ENCODE measurements around the gene DYNLT2. TPM values are rescaled to one million over a fixed set of nuclear protein-coding genes. Genes with fewer than 3 reads are reported as not detected.
A peak's percentile ranks its signal among the peaks of the same experiment; 100 is the strongest.
"Not testable (repeated sequence)": the region's sequence is repeated elsewhere in the genome, so short reads cannot be mapped to it uniquely, and the experiment has no call there.

Gene DYNLT2
- total RNA-seq, 1 donor from 2014 or later: 0.52 TPM

DNA sequence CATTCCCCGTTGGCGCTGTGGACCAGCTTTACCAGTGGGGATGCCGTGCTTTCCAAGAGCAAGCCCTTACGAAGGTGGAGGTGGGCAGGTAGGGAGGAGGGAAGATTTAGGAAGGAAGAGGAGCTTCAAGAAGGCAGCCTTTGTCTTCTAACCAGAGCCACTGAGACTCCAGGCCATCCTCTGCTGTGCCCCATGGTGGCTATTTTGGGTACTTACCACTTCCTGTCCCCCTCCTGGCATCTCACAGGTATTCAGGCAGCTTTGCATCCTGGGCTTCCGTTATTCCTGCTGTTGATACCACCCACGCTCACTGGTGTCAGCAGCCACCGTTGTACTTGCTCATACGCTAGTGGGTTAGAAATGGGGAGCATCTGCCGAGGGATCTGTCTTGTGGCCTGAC is 23.0 kb upstream of the DYNLT2 start:
- no peak overlapping the region for H3K27ac ChIP-seq (ENCODE audit: low read depth, low read length)
- H3K27me3 ChIP-seq (ENCODE audit: control insufficient read depth in 3 of 3, insufficient read depth in 3 of 3, low read length in 3 of 3): no peaks in the 10 kb centered on the region
- no peak overlapping the region for H3K9ac ChIP-seq (ENCODE audit: low read depth in 1 of 3, low read length in 3 of 3)
- H3K9me3 ChIP-seq (ENCODE audit: control insufficient read depth in 3 of 3, low read length in 3 of 3): no peaks in the 10 kb centered on the region
- no peaks in the 10 kb centered on the region for H3K4me1 ChIP-seq (ENCODE audit: control insufficient read depth in 3 of 3, insufficient read depth in 3 of 3, low read length in 3 of 3)
- H3K36me3 ChIP-seq (ENCODE audit: control insufficient read depth in 3 of 3, insufficient read depth in 3 of 3, low read length in 3 of 3): peaks cover 33 to 56% (median 53%) of the 10 kb centered on the region in 3 donors
- no peak overlapping the region for H3K4me3 ChIP-seq (ENCODE audit: low read length in 3 of 3)

DNA sequence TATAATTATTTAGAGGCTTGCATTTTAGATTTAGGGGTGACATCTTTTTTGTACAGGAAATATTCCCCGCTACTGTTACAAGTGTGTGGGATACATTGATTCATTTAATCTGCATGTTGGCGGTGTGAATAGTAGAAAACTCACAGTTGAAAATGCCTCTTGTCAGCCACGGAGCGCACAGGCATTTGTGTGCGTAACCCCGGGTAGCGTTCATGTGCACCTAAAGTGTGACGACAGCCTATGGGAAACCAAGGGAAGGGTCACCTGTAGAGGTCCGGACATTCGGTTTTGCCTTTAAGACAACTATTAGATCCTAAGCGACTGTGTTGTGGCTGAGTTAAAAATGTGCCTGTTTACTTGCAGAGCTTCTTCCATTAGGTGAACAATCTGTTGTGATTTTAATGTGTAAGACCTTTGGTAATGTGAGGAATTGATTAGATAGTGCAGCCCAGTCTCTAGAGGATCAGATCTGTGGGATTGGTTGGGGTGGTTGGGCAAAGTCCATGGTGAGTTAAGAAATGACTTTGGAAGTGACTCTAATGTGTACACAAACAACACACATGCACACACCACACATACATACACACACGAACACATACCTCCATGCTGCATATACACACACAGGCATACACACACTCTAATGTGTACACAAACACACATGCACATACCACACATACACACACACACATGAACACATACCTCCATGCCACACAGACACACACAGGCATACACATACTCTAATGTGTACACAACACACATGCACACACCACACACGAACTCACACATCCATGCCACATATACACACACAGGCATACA is 15.8 kb upstream of the DYNLT2 start:
- H3K36me3 ChIP-seq (ENCODE audit: control insufficient read depth in 3 of 3, insufficient read depth in 3 of 3, low read length in 3 of 3): peaks cover 33 to 53% (median 52%) of the 10 kb centered on the region in 3 donors
- H3K27ac ChIP-seq (ENCODE audit: low read depth, low read length): no peak overlapping the region
- no peaks in the 10 kb centered on the region for H3K9me3 ChIP-seq (ENCODE audit: control insufficient read depth in 3 of 3, low read length in 3 of 3)
- no peak overlapping the region for H3K4me3 ChIP-seq (ENCODE audit: low read length in 3 of 3)
- no peak overlapping the region for H3K9ac ChIP-seq (ENCODE audit: low read depth in 1 of 3, low read length in 3 of 3)
- H3K27me3 ChIP-seq (ENCODE audit: control insufficient read depth in 3 of 3, insufficient read depth in 3 of 3, low read length in 3 of 3): no peaks in the 10 kb centered on the region
- H3K4me1 ChIP-seq (ENCODE audit: control insufficient read depth in 3 of 3, insufficient read depth in 3 of 3, low read length in 3 of 3): peaks cover 4 to 8% (median 5%) of the 10 kb centered on the region in 3 donors

DNA sequence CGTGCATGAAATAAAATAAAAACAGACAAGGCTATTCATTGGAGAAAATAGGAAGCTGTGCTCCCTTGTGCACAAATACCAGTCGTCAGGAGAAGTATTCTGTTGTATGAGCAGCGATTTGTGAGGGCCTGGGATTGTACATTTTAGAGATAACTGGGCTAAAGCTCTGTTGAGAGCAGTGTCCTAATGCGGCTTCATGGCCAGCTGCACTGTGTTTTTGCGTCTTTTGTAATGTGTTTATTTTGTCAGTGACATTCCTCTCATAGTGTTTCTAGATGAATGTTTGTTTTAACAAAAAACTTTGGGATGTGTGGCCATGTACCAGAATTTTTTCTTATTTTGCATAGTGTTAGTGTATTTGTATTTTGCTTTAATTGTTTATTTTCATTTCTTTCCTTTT is 14.9 kb upstream of the DYNLT2 start:
- Histone ChIP-seq H3K36me3 (ENCODE audit: control insufficient read depth in 3 of 3, insufficient read depth in 3 of 3, low read length in 3 of 3) (peaks cover 28 to 51% (median 45%) of the 10 kb centered on the region in 3 donors), H3K9me3 (ENCODE audit: control insufficient read depth in 3 of 3, low read length in 3 of 3) (no peaks in the 10 kb centered on the region), H3K4me3 (ENCODE audit: low read length in 3 of 3) (no peak overlapping the region), H3K27ac (ENCODE audit: low read depth, low read length) (no peak overlapping the region), H3K9ac (ENCODE audit: low read depth in 1 of 3, low read length in 3 of 3) (no peak overlapping the region), H3K4me1 (ENCODE audit: control insufficient read depth in 3 of 3, insufficient read depth in 3 of 3, low read length in 3 of 3) (peaks cover 4 to 8% (median 5%) of the 10 kb centered on the region in 3 donors), H3K27me3 (ENCODE audit: control insufficient read depth in 3 of 3, insufficient read depth in 3 of 3, low read length in 3 of 3) (no peaks in the 10 kb centered on the region)

DNA sequence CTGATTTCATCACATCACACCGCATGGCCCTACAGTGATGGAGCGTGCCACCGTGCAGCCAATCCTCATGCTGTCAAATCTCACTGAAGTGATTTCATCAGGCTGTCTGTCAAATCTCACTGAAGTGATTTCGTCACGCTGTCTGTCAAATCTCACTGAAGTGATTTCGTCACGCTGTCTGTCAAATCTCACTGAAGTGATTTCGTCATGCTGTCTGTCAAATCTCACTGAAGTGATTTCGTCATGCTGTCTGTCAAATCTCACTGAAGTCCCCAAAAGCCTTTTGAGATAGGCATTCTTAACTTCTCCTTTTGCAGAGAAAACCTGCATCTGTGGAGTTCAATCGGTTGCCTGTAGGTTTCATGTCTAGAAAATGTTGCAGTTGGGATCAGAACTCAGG is 14.4 kb upstream of the DYNLT2 start:
- not testable (repeated sequence) for H3K27ac ChIP-seq (ENCODE audit: low read depth, low read length); H3K4me3 ChIP-seq (ENCODE audit: low read length in 3 of 3); H3K27me3 ChIP-seq (ENCODE audit: control insufficient read depth in 3 of 3, insufficient read depth in 3 of 3, low read length in 3 of 3); H3K9ac ChIP-seq (ENCODE audit: low read depth in 1 of 3, low read length in 3 of 3); H3K4me1 ChIP-seq (ENCODE audit: control insufficient read depth in 3 of 3, insufficient read depth in 3 of 3, low read length in 3 of 3); H3K9me3 ChIP-seq (ENCODE audit: control insufficient read depth in 3 of 3, low read length in 3 of 3)
- peaks cover 33 to 56% (median 47%) of the 10 kb centered on the region in 3 donors for H3K36me3 ChIP-seq (ENCODE audit: control insufficient read depth in 3 of 3, insufficient read depth in 3 of 3, low read length in 3 of 3)

DNA sequence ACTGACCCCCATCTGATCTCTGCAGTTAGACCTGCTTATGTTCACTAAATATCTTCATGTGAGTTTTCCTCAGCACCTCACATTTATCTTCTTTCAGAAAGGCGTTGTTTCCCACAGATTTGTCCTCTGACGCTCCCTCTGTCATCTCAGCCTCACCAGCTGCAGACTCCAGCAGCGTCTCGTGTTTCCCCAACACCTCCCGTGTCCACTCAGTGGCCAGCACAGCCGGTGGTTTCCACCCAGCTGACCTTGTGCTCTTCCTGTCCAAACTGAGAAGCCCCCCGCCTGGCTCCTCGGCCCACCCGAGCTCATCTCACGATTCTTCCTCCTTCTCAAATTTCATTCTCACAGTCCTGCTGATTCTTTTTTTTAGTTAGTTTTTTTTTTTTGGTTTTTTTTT is 12.5 kb upstream of the DYNLT2 start:
- Histone ChIP-seq H3K4me1 (ENCODE audit: control insufficient read depth in 3 of 3, insufficient read depth in 3 of 3, low read length in 3 of 3) (peaks cover 4 to 8% (median 5%) of the 10 kb centered on the region in 3 donors), H3K4me3 (ENCODE audit: low read length in 3 of 3) (no peak overlapping the region), H3K36me3 (ENCODE audit: control insufficient read depth in 3 of 3, insufficient read depth in 3 of 3, low read length in 3 of 3) (peaks cover 44 to 61% (median 60%) of the 10 kb centered on the region in 3 donors), H3K27ac (ENCODE audit: low read depth, low read length) (no peak overlapping the region), H3K9ac (ENCODE audit: low read depth in 1 of 3, low read length in 3 of 3) (peak overlapping the region in 1 of 3 donors; percentile 33), H3K27me3 (ENCODE audit: control insufficient read depth in 3 of 3, insufficient read depth in 3 of 3, low read length in 3 of 3) (no peaks in the 10 kb centered on the region), H3K9me3 (ENCODE audit: control insufficient read depth in 3 of 3, low read length in 3 of 3) (no peaks in the 10 kb centered on the region)

DNA sequence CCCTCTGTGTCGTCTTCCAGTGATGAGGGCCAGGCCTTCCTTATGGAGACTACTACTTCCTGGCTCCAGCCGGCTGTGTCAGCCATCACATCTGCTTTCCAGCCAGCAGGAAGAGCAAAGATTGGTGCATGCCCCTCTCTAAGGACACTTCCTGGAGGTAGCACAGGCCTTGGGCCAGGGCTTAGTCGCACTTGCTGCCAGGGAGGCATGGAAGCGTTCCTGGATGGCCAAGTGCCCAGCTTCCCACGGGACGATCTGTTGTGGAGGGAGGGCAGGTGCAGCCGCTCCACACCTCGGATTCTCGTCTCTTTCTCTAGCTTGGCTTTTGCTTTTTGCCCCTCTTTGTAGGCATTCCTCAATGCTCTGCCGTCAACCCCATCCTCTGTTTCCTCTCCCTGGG is 11.9 kb upstream of the DYNLT2 start:
- no peaks in the 10 kb centered on the region for H3K9me3 ChIP-seq (ENCODE audit: control insufficient read depth in 3 of 3, low read length in 3 of 3)
- no peaks in the 10 kb centered on the region for H3K27me3 ChIP-seq (ENCODE audit: control insufficient read depth in 3 of 3, insufficient read depth in 3 of 3, low read length in 3 of 3)
- H3K4me3 ChIP-seq (ENCODE audit: low read length in 3 of 3): no peak overlapping the region
- H3K9ac ChIP-seq (ENCODE audit: low read depth in 1 of 3, low read length in 3 of 3): peak overlapping the region in 1 of 3 donors; percentile 33
- H3K27ac ChIP-seq (ENCODE audit: low read depth, low read length): no peak overlapping the region
- peaks cover 4 to 8% (median 5%) of the 10 kb centered on the region in 3 donors for H3K4me1 ChIP-seq (ENCODE audit: control insufficient read depth in 3 of 3, insufficient read depth in 3 of 3, low read length in 3 of 3)
- H3K36me3 ChIP-seq (ENCODE audit: control insufficient read depth in 3 of 3, insufficient read depth in 3 of 3, low read length in 3 of 3): peaks cover 44 to 64% (median 57%) of the 10 kb centered on the region in 3 donors

DNA sequence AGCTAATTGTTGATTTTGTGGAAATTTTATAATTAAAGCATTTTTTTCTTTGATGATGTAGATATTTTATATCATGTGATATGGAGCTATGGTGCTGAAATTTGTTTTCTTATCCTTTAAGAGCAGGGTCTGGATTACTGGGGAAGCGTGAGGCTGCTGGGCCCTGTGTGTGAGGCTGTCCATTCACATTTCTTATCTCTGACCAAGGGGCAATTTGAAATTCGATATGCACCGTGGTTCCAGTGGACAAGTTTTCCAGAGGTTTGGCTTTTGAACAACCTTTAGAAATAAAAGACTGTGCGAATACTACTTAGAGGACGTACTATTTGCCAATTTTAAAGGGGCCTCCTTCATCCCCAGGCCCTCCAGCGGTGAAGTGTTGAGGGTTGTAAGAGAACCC is 3.8 kb upstream of the DYNLT2 start:
- Histone ChIP-seq H3K4me1 (ENCODE audit: control insufficient read depth in 3 of 3, insufficient read depth in 3 of 3, low read length in 3 of 3) (peaks cover 9 to 20% (median 18%) of the 10 kb centered on the region in 3 donors), H3K36me3 (ENCODE audit: control insufficient read depth in 3 of 3, insufficient read depth in 3 of 3, low read length in 3 of 3) (peaks cover 19 to 28% (median 21%) of the 10 kb centered on the region in 3 donors), H3K27me3 (ENCODE audit: control insufficient read depth in 3 of 3, insufficient read depth in 3 of 3, low read length in 3 of 3) (no peaks in the 10 kb centered on the region), H3K27ac (ENCODE audit: low read depth, low read length) (no peak overlapping the region), H3K9me3 (ENCODE audit: control insufficient read depth in 3 of 3, low read length in 3 of 3) (no peaks in the 10 kb centered on the region), H3K4me3 (ENCODE audit: low read length in 3 of 3) (no peak overlapping the region), H3K9ac (ENCODE audit: low read depth in 1 of 3, low read length in 3 of 3) (no peak overlapping the region)

DNA sequence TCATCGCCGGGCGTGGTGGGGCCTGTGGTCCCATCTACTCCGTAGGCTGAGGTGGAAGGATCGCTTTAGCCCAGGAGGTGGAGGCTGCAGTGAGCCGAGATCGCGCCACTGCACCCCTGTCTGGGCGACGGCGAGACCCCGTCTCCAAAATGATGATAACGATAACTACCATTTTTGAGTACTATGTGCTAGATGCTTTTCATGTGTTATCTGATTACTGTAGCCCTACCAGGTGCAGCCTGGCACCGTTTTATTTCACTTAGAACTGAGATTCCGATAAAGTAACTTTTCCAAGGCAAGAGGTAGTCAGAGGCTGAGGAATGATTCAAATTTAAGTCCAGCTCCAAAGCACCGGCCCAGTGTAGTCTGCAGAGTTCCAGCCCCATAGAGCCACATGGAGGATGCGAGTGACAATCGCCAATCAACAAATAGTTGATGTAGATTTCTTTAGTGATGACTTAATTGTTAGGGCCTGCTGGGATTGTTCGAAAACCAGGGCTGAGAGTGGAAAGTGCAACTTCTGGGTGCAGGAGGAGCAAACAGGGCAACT is 777 bp upstream of the DYNLT2 start:
- peak overlapping the region; percentile 96 to 98 (median 97) for H3K9ac ChIP-seq (ENCODE audit: low read depth in 1 of 3, low read length in 3 of 3)
- peaks cover 9 to 23% (median 19%) of the 10 kb centered on the region in 3 donors for H3K4me1 ChIP-seq (ENCODE audit: control insufficient read depth in 3 of 3, insufficient read depth in 3 of 3, low read length in 3 of 3)
- no peaks in the 10 kb centered on the region for H3K9me3 ChIP-seq (ENCODE audit: control insufficient read depth in 3 of 3, low read length in 3 of 3)
- no peaks in the 10 kb centered on the region for H3K27me3 ChIP-seq (ENCODE audit: control insufficient read depth in 3 of 3, insufficient read depth in 3 of 3, low read length in 3 of 3)
- H3K36me3 ChIP-seq (ENCODE audit: control insufficient read depth in 3 of 3, insufficient read depth in 3 of 3, low read length in 3 of 3): peaks cover 1 to 7% (median 7%) of the 10 kb centered on the region in 3 donors
- peak overlapping the region; percentile 93 for H3K27ac ChIP-seq (ENCODE audit: low read depth, low read length)
- peak overlapping the region; percentile 88 to 94 (median 90) for H3K4me3 ChIP-seq (ENCODE audit: low read length in 3 of 3)

DNA sequence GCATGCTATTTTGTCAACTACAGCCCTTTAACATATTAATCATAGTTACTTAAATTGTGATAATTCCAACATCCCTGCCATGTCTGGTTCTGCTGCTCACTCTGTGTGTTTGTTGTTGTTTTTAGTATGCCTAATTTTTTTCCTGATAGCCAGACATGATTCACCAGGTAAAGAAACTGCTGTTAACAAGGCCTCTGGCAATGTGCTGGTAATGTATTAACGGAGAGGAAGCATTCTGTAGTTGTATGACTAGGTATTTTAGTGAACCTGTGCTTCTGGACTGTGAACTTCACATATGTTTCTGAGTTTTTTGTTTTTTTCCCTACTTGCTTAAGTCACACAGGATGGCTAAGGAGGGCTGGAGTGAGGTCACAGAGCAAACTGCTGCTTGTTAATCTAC is 4.8 kb downstream of the DYNLT2 start:
- Histone ChIP-seq H3K4me1 (ENCODE audit: control insufficient read depth in 3 of 3, insufficient read depth in 3 of 3, low read length in 3 of 3) (peaks cover 3 to 10% (median 7%) of the 10 kb centered on the region in 3 donors), H3K9me3 (ENCODE audit: control insufficient read depth in 3 of 3, low read length in 3 of 3) (no peaks in the 10 kb centered on the region), H3K4me3 (ENCODE audit: low read length in 3 of 3) (no peak overlapping the region), H3K27ac (ENCODE audit: low read depth, low read length) (no peak overlapping the region), H3K9ac (ENCODE audit: low read depth in 1 of 3, low read length in 3 of 3) (no peak overlapping the region), H3K27me3 (ENCODE audit: control insufficient read depth in 3 of 3, insufficient read depth in 3 of 3, low read length in 3 of 3) (no peaks in the 10 kb centered on the region), H3K36me3 (ENCODE audit: control insufficient read depth in 3 of 3, insufficient read depth in 3 of 3, low read length in 3 of 3) (no peaks in the 10 kb centered on the region)

DNA sequence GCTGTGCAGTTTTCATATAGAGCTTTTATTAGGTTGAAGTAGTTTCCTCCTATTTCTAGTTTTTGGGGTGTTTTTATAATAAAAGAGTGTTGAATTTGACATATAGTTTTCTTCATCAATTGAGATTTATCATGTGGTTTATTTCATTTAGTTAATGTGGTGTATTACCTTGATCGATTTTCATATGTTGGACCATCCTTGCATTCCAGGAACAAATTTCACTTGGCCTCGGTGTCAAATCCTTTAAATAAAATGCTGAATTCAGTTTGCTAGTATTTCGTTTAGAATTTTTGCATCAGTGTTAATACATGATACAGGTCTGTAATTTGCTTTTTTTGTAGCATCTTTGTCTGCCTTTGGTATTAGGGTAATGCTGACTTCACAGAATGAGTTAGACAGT is 6.0 kb downstream of the DYNLT2 start:
- Histone ChIP-seq H3K4me1 (ENCODE audit: control insufficient read depth in 3 of 3, insufficient read depth in 3 of 3, low read length in 3 of 3) (peaks cover under 1 to 5% (median 4%) of the 10 kb centered on the region in 3 donors), H3K9me3 (ENCODE audit: control insufficient read depth in 3 of 3, low read length in 3 of 3) (no peaks in the 10 kb centered on the region), H3K9ac (ENCODE audit: low read depth in 1 of 3, low read length in 3 of 3) (no peak overlapping the region), H3K27me3 (ENCODE audit: control insufficient read depth in 3 of 3, insufficient read depth in 3 of 3, low read length in 3 of 3) (no peaks in the 10 kb centered on the region), H3K36me3 (ENCODE audit: control insufficient read depth in 3 of 3, insufficient read depth in 3 of 3, low read length in 3 of 3) (no peaks in the 10 kb centered on the region), H3K4me3 (ENCODE audit: low read length in 3 of 3) (no peak overlapping the region), H3K27ac (ENCODE audit: low read depth, low read length) (no peak overlapping the region)
